Transverse colon (tissue), 4 donors: ENCODE measurements around the gene EXTL1. TPM values are rescaled to one million over a fixed set of nuclear protein-coding genes. Genes with fewer than 3 reads are reported as not detected.
A peak's percentile ranks its signal among the peaks of the same experiment; 100 is the strongest.

Source experiments
- DNase-seq: peaks from one replicate; pipeline ENCODE4 v3.0.0-alpha.2; 2019
- H3K27ac ChIP-seq, 4 donors: fragments of 200-600 bp; sonication (generic); 2 replicates each; pipeline ENCODE4 v1.5.1; 2016 to 2018; ENCODE audit warnings: inconsistent platforms in 4 of 4
- H3K27me3 ChIP-seq: fragments of 200-600 bp; sonication (generic); 2 replicates; pipeline ENCODE4 v1.5.1; 2017; ENCODE audit warnings: inconsistent platforms
- H3K36me3 ChIP-seq, 4 donors: fragments of 200-600 bp; sonication (generic); 2 replicates each; pipeline ENCODE4 v1.5.1; 2017 to 2019; ENCODE audit warnings: inconsistent platforms in 4 of 4
- H3K4me1 ChIP-seq, 4 donors: fragments of 200-600 bp; sonication (generic); 2 replicates each; pipeline ENCODE4 v1.5.1; 2017 to 2020; ENCODE audit warnings: inconsistent platforms in 4 of 4
- H3K4me3 ChIP-seq, 4 donors: fragments of 200-600 bp; sonication (generic); 1 replicate in 1 of 4; 2 replicates in 3 of 4; pipeline versions ENCODE4 v1.5.1 to v1.6.1; 2017 to 2019; ENCODE audit warnings: inconsistent platforms in 4 of 4
- H3K9me3 ChIP-seq, 2 donors: fragments of 200-600 bp; sonication (generic); 2 replicates each; pipeline ENCODE4 v1.5.1; 2017 to 2019; ENCODE audit warnings: inconsistent platforms in 2 of 2
- EP300 ChIP-seq: sonication (generic); formaldehyde crosslinking; IDR thresholded peaks from one replicate; pipeline ENCODE4 v1.6.1; 2017; ENCODE audit warnings: antibody characterized with exemption, low read depth
- POLR2A ChIP-seq: fragments of 450-650 bp; IDR thresholded peaks from one replicate; pipeline ENCODE4 v1.6.1; 2016; ENCODE audit warnings: antibody characterized with exemption, mild to moderate bottlenecking, moderate library complexity
- POLR2AphosphoS5 ChIP-seq, 3 donors: sonication (generic); formaldehyde crosslinking; IDR thresholded peaks; one replicate each; pipeline ENCODE4 v1.6.1; 2016; ENCODE audit warnings: antibody characterized with exemption in 3 of 3
- WGBS, 2 donors: methylation state at CpG; one replicate each; pipeline ENCODE4 v1.1.5; 2018; ENCODE audit warnings: low coverage in 1 of 2; 5-methylcytosine and 5-hydroxymethylcytosine counted together
- in situ Hi-C, 4 donors: fragments of 200-750 bp; cut with MboI; loops; one replicate each; pipeline versions ENCODE4 v1.15.0 to v1.15.1; 2017; ENCODE audit warnings: low sequenced_read_pairs in 3 of 4, low pct_ligation_motif_present in 1 of 4, low pct_unique_long_range_greater_than_20kb in 1 of 4
- intact Hi-C: fragments of 100-400 bp; cut with DNase I; formaldehyde crosslinking; loops from one replicate; pipeline ENCODE4 v1.15.1; 2023; ENCODE audit warnings: low total_unique reads
- total RNA-seq, 4 donors: library from RNA; depleted of rRNA; stranded (reverse); fragments of >200 nt; gene quantifications; one replicate each; pipeline ENCODE4 v1.1.0, GENCODE V29; 2016
- TF ChIP-seq, protein P1 (sequence below), 5 experiments: fragments of 200-600 bp in 3 of 5; fragments of 450-650 bp in 2 of 5; sonication (generic) in 3 of 5; IDR thresholded peaks; 1 replicate in 2 of 5; 2 replicates in 3 of 5; pipeline ENCODE4 v1.5.1; 2016 to 2017; ENCODE audit warnings: antibody characterized with exemption in 5 of 5, inconsistent platforms in 3 of 5, mild to moderate bottlenecking in 2 of 5, moderate library complexity in 1 of 5

The EXTL1 gene
- total RNA-seq, 4 donors from 2014 or later: 0.16 to 0.41 TPM; not detected in 2

GRCh38 chr1:26032656-26033357, 11.2 kb downstream of the EXTL1 start:
- H3K27me3 ChIP-seq: peaks cover 6% of the 10 kb centered on the region
- in situ Hi-C loops (loop anchor here in 3 of 4 donors (25.0 kb wide), 2 partner anchors 104 to 129 kb away; partner anchors contain the start of genes C1orf232 (in 2 of the 3), FAM110D (in 2 of the 3), ZNF593 (in 2 of the 3) and ZNF593OS (in 2 of the 3)), intact Hi-C loops (loop anchor here (10.0 kb wide), 1 partner anchor 112 kb away; no protein-coding TSS in a partner anchor)
- H3K27ac ChIP-seq: no peak overlapping the region
- DNase-seq: no peak
- peaks cover 3 to 15% (median 10%) of the 10 kb centered on the region in 4 donors for H3K4me1 ChIP-seq
- no peaks in the 10 kb centered on the region for H3K36me3 ChIP-seq
- H3K9me3 ChIP-seq: no peaks in the 10 kb centered on the region
- no peak overlapping the region for H3K4me3 ChIP-seq
- TF ChIP-seq POLR2AphosphoS5 (IDR thresholded peaks at IDR 0.05): no peak
- TF ChIP-seq, protein P1, sequence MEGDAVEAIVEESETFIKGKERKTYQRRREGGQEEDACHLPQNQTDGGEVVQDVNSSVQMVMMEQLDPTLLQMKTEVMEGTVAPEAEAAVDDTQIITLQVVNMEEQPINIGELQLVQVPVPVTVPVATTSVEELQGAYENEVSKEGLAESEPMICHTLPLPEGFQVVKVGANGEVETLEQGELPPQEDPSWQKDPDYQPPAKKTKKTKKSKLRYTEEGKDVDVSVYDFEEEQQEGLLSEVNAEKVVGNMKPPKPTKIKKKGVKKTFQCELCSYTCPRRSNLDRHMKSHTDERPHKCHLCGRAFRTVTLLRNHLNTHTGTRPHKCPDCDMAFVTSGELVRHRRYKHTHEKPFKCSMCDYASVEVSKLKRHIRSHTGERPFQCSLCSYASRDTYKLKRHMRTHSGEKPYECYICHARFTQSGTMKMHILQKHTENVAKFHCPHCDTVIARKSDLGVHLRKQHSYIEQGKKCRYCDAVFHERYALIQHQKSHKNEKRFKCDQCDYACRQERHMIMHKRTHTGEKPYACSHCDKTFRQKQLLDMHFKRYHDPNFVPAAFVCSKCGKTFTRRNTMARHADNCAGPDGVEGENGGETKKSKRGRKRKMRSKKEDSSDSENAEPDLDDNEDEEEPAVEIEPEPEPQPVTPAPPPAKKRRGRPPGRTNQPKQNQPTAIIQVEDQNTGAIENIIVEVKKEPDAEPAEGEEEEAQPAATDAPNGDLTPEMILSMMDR (IDR thresholded peaks at IDR 0.05): no peak
- TF ChIP-seq EP300: no peak
- no peak for TF ChIP-seq POLR2A
- 76 to 91% methylated on average over 3 to 12 of the region's 12 CpGs for WGBS, 2 donors

GRCh38 chr1:26034504-26035202, 13.1 kb downstream of the EXTL1 start:
- in situ Hi-C loops (loop anchor here in 3 of 4 donors (25.0 kb wide), 2 partner anchors 103 to 128 kb away; partner anchors contain the start of genes C1orf232 (in 2 of the 3), FAM110D (in 2 of the 3), ZNF593 (in 2 of the 3) and ZNF593OS (in 2 of the 3)), intact Hi-C loops (loop anchor here (10.0 kb wide), 1 partner anchor 110 kb away; no protein-coding TSS in a partner anchor)
- Histone ChIP-seq H3K9me3 (no peaks in the 10 kb centered on the region), H3K36me3 (no peaks in the 10 kb centered on the region), H3K27ac (peak overlapping the region; percentile 80 to 87 (median 86)), H3K4me1 (peaks cover 3 to 15% (median 10%) of the 10 kb centered on the region in 4 donors), H3K4me3 (peak overlapping the region; percentile 3 to 86 (median 58)), H3K27me3 (peaks cover 6% of the 10 kb centered on the region)
- TF ChIP-seq EP300: no peak
- no peak for TF ChIP-seq POLR2AphosphoS5 (IDR thresholded peaks at IDR 0.05)
- no peak for TF ChIP-seq POLR2A
- TF ChIP-seq, protein P1 (IDR thresholded peaks at IDR 0.05): no peak
- no peak for DNase-seq
- 13 to 20% methylated on average over 2 to 14 of the region's 15 CpGs for WGBS, 2 donors

DNA sequence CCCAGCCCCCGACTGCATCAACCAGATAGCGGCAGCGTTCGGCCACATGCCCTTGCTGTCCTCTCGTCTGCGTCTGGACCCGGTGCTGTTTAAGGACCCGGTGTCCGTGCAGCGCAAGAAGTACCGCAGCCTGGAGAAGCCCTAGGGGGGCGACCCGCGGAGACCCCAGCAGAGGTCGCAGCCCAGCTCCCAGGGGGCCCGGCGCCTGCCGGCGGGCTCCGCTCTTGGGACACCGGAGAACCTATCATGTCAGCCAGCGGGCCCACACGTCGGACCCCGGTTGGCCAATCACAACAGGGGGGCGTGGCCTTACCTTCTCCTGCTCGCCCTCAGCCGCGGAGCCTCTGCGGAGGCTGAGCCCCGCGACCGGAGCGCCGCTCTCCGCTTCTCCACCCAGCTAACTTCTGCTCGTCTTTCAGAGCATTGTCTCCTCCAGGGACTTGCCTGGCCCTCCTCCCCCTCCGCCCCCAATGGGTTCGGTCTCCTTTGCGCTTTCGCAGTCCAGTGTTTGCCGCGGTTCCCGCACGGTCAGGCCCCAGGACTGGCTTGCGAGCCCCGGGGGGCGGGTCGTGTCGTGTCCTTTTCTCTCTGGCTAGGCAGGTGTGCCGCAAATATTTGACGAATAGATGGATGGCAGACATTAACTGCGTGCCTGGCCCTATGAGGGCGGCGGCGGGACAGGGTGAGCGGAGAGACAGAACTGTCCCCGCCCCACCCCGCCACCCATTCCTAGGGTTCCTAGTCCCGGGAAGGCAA, 13.8 kb downstream of the EXTL1 start:
- no peaks in the 10 kb centered on the region for H3K9me3 ChIP-seq
- WGBS, 2 donors: 0% methylated on average over 38 of the region's 60 CpGs; no CpG with 5 or more reads in 1 of the 2 donors
- in situ Hi-C loops: loop anchor here in 3 of 4 donors (25.0 kb wide), 2 partner anchors 102 to 127 kb away; partner anchors contain the start of genes C1orf232 (in 2 of the 3), FAM110D (in 2 of the 3), ZNF593 (in 2 of the 3) and ZNF593OS (in 2 of the 3)
- peaks cover 3 to 15% (median 10%) of the 10 kb centered on the region in 4 donors for H3K4me1 ChIP-seq
- no peak for TF ChIP-seq EP300
- TF ChIP-seq POLR2AphosphoS5 (IDR thresholded peaks at IDR 0.05): peak; percentile 63 to 85 (median 71)
- TF ChIP-seq POLR2A: peak; percentile 75
- TF ChIP-seq, protein P1 (IDR thresholded peaks at IDR 0.05): no peak
- no peaks in the 10 kb centered on the region for H3K36me3 ChIP-seq
- peaks cover 6% of the 10 kb centered on the region for H3K27me3 ChIP-seq
- H3K4me3 ChIP-seq: peak overlapping the region; percentile 47 to 86 (median 58)
- peak overlapping the region; percentile 80 to 87 (median 86) for H3K27ac ChIP-seq
- intact Hi-C loops: loop anchor here (10.0 kb wide), 1 partner anchor 109 kb away; no protein-coding TSS in a partner anchor
- DNase-seq: peak; percentile 96
